Gastrocnemius medialis (tissue), 4 donors: ENCODE data around the gene HIPK2. TPM values are rescaled to one million over a fixed set of nuclear protein-coding genes. Genes with fewer than 3 reads are reported as not detected.
"Not testable (repeated sequence)": the region's sequence is repeated elsewhere in the genome, so short reads cannot be mapped to it uniquely, and the experiment has no call there.

ENCODE experiments used
- ATAC-seq, 2 donors: fragments of 150-250 bp; one replicate each; pipeline ENCODE4 v1.9.1; 2016
- DNase-seq, 2 donors: peaks; one replicate each; pipeline ENCODE4 v3.0.0-alpha.2; 2019
- H3K27ac ChIP-seq, 4 donors: fragments of 200-600 bp; sonication (generic); 1 replicate in 1 of 4; 2 replicates in 3 of 4; pipeline ENCODE4 v1.5.1; 2016 to 2018; ENCODE audit warnings: mild to moderate bottlenecking in 2 of 4, moderate library complexity in 1 of 4
- H3K27me3 ChIP-seq, 3 donors: fragments of 200-600 bp; sonication (generic) in 2 of 3; 1 replicate in 1 of 3; 2 replicates in 2 of 3; pipeline versions ENCODE4 v1.5.1 to v1.6.0; 2016 to 2019; ENCODE audit warnings: mild to moderate bottlenecking in 1 of 3, moderate library complexity in 1 of 3
- H3K36me3 ChIP-seq, 2 donors: fragments of 200-600 bp; sonication (generic) in 1 of 2; one replicate each; pipeline ENCODE4 v1.5.1; 2017 to 2018
- H3K4me1 ChIP-seq, 2 donors: fragments of 200-600 bp; sonication (generic) in 1 of 2; one replicate each; pipeline ENCODE4 v1.5.1; 2016 to 2017; ENCODE audit warnings: mild to moderate bottlenecking in 2 of 2
- H3K4me3 ChIP-seq, 4 donors: fragments of 200-600 bp; sonication (generic) in 3 of 4; 1 replicate in 1 of 4; 2 replicates in 3 of 4; pipeline ENCODE4 v1.5.1; 2016 to 2019; ENCODE audit warnings: mild to moderate bottlenecking in 2 of 4
- H3K9me3 ChIP-seq, 3 donors: fragments of 200-600 bp; sonication (generic) in 2 of 3; 1 replicate in 1 of 3; 2 replicates in 2 of 3; pipeline ENCODE4 v1.5.1; 2016 to 2019
- CTCF ChIP-seq, 5 experiments: fragments of 450-650 bp in 3 of 5; fragments of 200-600 bp in 2 of 5; sonication (generic) in 2 of 5; IDR thresholded peaks in 4 of 5; conservative IDR thresholded peaks in 1 of 5; 1 replicate in 4 of 5; 2 replicates in 1 of 5; pipeline ENCODE4 v1.5.1; 2016 to 2019; ENCODE audit warnings: antibody characterized with exemption in 5 of 5, mild to moderate bottlenecking in 3 of 5, moderate library complexity in 3 of 5
- POLR2A ChIP-seq, 2 donors: fragments of 450-650 bp; IDR thresholded peaks; one replicate each; pipeline ENCODE4 v1.6.1; 2017; ENCODE audit warnings: antibody characterized with exemption in 2 of 2, mild to moderate bottlenecking in 2 of 2, moderate library complexity in 2 of 2
- in situ Hi-C, 4 donors: fragments of 200-750 bp; cut with MboI; loops; one replicate each; pipeline versions ENCODE4 v1.15.0 to v1.8.0; 2017; ENCODE audit warnings: low sequenced_read_pairs in 4 of 4
- intact Hi-C: fragments of 100-400 bp; cut with DNase I; formaldehyde crosslinking; loops from one replicate; pipeline ENCODE4 v1.15.1; 2023; ENCODE audit warnings: low total_unique reads
- total RNA-seq, 4 donors: library from RNA; depleted of rRNA; stranded (reverse); fragments of >200 nt; gene quantifications; one replicate each; pipeline versions ENCODE4 v1.1.0 to v1.2.3, GENCODE V29; 2016

Gene HIPK2
- total RNA-seq, 4 donors from 2014 or later = 30.5 to 77.4 (median 58.9) TPM

GRCh38 chr7:139674341-139674740, 103.5 kb downstream of the HIPK2 start:
- intact Hi-C loops = loop anchor here (2.0 kb wide), 1 partner anchor 16 kb away; no protein-coding TSS in a partner anchor
- H3K27ac ChIP-seq = peak overlapping the region in 2 of 4 donors; percentile 42 to 47

GRCh38 chr7:139673762-139674161, 104.0 kb downstream of the HIPK2 start:
- TF ChIP-seq CTCF (IDR thresholded peaks at IDR 0.05 in 4 of 5, conservative IDR thresholded peaks at IDR 0.05 in 1 of 5) (no peak), POLR2A (IDR thresholded peaks at IDR 0.05) (no peak)
- Histone ChIP-seq H3K27me3 (no peaks in the 10 kb centered on the region), H3K9me3 (no peaks in the 10 kb centered on the region), H3K27ac (peak overlapping the region in 1 of 4 donors; percentile 42), H3K4me1 (peaks cover 5 to 8% of the 10 kb centered on the region in 2 donors), H3K4me3 (no peak overlapping the region), H3K36me3 (no peaks in the 10 kb centered on the region)
- intact Hi-C loops (loop anchor here (2.0 kb wide), 1 partner anchor 15 kb away; no protein-coding TSS in a partner anchor), in situ Hi-C loops (no loop called here)
- no peak for DNase-seq
- no peak for ATAC-seq

More at GRCh38 chr7:139674341-139674740, 103.5 kb downstream of the HIPK2 start:
- DNase-seq (no peak), ATAC-seq (no peak)
- TF ChIP-seq POLR2A (IDR thresholded peaks at IDR 0.05) = no peak
- TF ChIP-seq CTCF (IDR thresholded peaks at IDR 0.05 in 4 of 5, conservative IDR thresholded peaks at IDR 0.05 in 1 of 5) = no peak
- H3K4me1 ChIP-seq = peaks cover 5 to 8% of the 10 kb centered on the region in 2 donors
- H3K27me3 ChIP-seq = no peaks in the 10 kb centered on the region
- no peaks in the 10 kb centered on the region for H3K36me3 ChIP-seq
- H3K9me3 ChIP-seq = no peaks in the 10 kb centered on the region
- no peak overlapping the region for H3K4me3 ChIP-seq
- in situ Hi-C loops = no loop called here

- H3K27ac ChIP-seq = no peak overlapping the region
- H3K9me3 ChIP-seq = no peaks in the 10 kb centered on the region
Measured at GRCh38 chr7:139673230-139673629, 104.6 kb downstream of the HIPK2 start.

GRCh38 chr7:139671967-139672366, 105.8 kb downstream of the HIPK2 start:
- no peak for TF ChIP-seq POLR2A (IDR thresholded peaks at IDR 0.05)
- no peak for TF ChIP-seq CTCF (IDR thresholded peaks at IDR 0.05 in 4 of 5, conservative IDR thresholded peaks at IDR 0.05 in 1 of 5)
- Histone ChIP-seq H3K36me3 (no peaks in the 10 kb centered on the region), H3K4me3 (no peak overlapping the region), H3K27me3 (no peaks in the 10 kb centered on the region), H3K4me1 (peaks cover 5 to 8% of the 10 kb centered on the region in 2 donors), H3K27ac (no peak overlapping the region), H3K9me3 (no peaks in the 10 kb centered on the region)
- in situ Hi-C loops = no loop called here
- no peak for ATAC-seq
- DNase-seq = no peak
- intact Hi-C loops = no loop called here

More at GRCh38 chr7:139673230-139673629, 104.6 kb downstream of the HIPK2 start:
- DNase-seq = no peak
- intact Hi-C loops = no loop called here
- Histone ChIP-seq H3K36me3 (no peaks in the 10 kb centered on the region), H3K4me1 (peaks cover 5 to 8% of the 10 kb centered on the region in 2 donors), H3K27me3 (no peaks in the 10 kb centered on the region), H3K4me3 (no peak overlapping the region)
- TF ChIP-seq POLR2A (IDR thresholded peaks at IDR 0.05) (no peak), CTCF (IDR thresholded peaks at IDR 0.05 in 4 of 5, conservative IDR thresholded peaks at IDR 0.05 in 1 of 5) (no peak)
- in situ Hi-C loops = no loop called here
- no peak for ATAC-seq

GRCh38 chr7:139670662-139671061, 107.1 kb downstream of the HIPK2 start:
- H3K9me3 ChIP-seq, intact Hi-C loops, H3K4me3 ChIP-seq, in situ Hi-C loops, H3K27ac ChIP-seq, ATAC-seq, H3K4me1 ChIP-seq, H3K27me3 ChIP-seq, DNase-seq, H3K36me3 ChIP-seq: not testable (repeated sequence)
